Neural cell (in vitro differentiated cells): Measurements from ENCODE around the gene PARL. TPM values are rescaled to one million over a fixed set of nuclear protein-coding genes. Genes with fewer than 3 reads are reported as not detected.

Experiments used
- H2AFZ ChIP-seq: fragments of 200-600, 300-800 bp; sonication (generic), shearing (Covaris generic); 2 replicates; pipeline ENCODE4 v1.6.0; 2014; ENCODE audit warnings: low read depth, mild to moderate bottlenecking, antibody characterized with exemption, low read length, moderate library complexity
- H3F3A ChIP-seq: fragments of 200-600 bp; shearing (Covaris generic); 2 replicates; pipeline ENCODE4 v1.6.1; 2016; ENCODE audit warnings: mild to moderate bottlenecking, moderate library complexity, mixed read lengths, antibody characterized with exemption, low read length; ENCODE audit not compliant: insufficient read depth, poor library complexity, severe bottlenecking
- H3K27ac ChIP-seq: fragments of 200-600, 300-800 bp; sonication (generic), shearing (Covaris generic); 2 replicates; pipeline ENCODE4 v1.5.1; 2014; ENCODE audit warnings: mild to moderate bottlenecking, low read length, moderate library complexity
- H3K27me3 ChIP-seq: fragments of 300-800, 200-600 bp; sonication (generic), shearing (Covaris generic); 2 replicates; pipeline ENCODE4 v1.6.0; 2014; ENCODE audit warnings: mild to moderate bottlenecking, low read depth, low read length, moderate library complexity; ENCODE audit not compliant: insufficient read depth
- H3K36me3 ChIP-seq: fragments of 300-800, 200-600 bp; sonication (generic), shearing (Covaris generic); 2 replicates; pipeline ENCODE4 v1.5.1; 2014; ENCODE audit warnings: mild to moderate bottlenecking, antibody characterized with exemption, low read length, moderate library complexity; ENCODE audit not compliant: insufficient read depth
- H3K4me2 ChIP-seq: fragments of 300-800, 200-600 bp; sonication (generic), shearing (Covaris generic); 2 replicates; pipeline ENCODE4 v1.6.0; 2014; ENCODE audit warnings: mild to moderate bottlenecking, low read length
- H3K4me3 ChIP-seq: fragments of 300-800, 200-600 bp; sonication (generic), shearing (Covaris generic); 2 replicates; pipeline ENCODE4 v1.5.1; 2014; ENCODE audit warnings: mild to moderate bottlenecking, low read length, moderate library complexity
- H3K79me2 ChIP-seq: fragments of 200-600 bp; shearing (Covaris generic); replicated peaks from 2 replicates; pipeline ENCODE4 v1.6.0; 2014; ENCODE audit warnings: mild to moderate bottlenecking, low read length, moderate library complexity; ENCODE audit not compliant: insufficient read depth
- H3K9ac ChIP-seq: fragments of 300-800, 200-600 bp; sonication (generic), shearing (Covaris generic); 2 replicates; pipeline ENCODE4 v1.6.1; 2016; ENCODE audit warnings: mild to moderate bottlenecking, low read length, mixed read lengths
- H3K9me2 ChIP-seq: fragments of 200-600 bp; shearing (Covaris generic); 2 replicates; pipeline ENCODE4 v1.6.1; 2016; ENCODE audit warnings: mild to moderate bottlenecking, low read length, mixed read lengths; ENCODE audit not compliant: insufficient read depth
- H3K9me3 ChIP-seq: fragments of 200-600, 300-800 bp; sonication (generic), shearing (Covaris generic); 2 replicates; pipeline ENCODE4 v1.6.1; 2016; ENCODE audit warnings: mild to moderate bottlenecking, mixed run types, low read length, moderate library complexity, mixed read lengths
- H4K20me1 ChIP-seq: fragments of 200-600 bp; shearing (Covaris generic); 2 replicates; pipeline ENCODE4 v1.6.1; 2016; ENCODE audit warnings: mild to moderate bottlenecking, mixed run types; ENCODE audit not compliant: insufficient read depth
- CTCF ChIP-seq: fragments of 450-650 bp; IDR thresholded peaks from 2 replicates; pipeline ENCODE4 v1.5.1; 2014; ENCODE audit warnings: antibody characterized with exemption, mild to moderate bottlenecking, moderate library complexity; ENCODE audit not compliant: poor library complexity, severe bottlenecking
- EP300 ChIP-seq: fragments of 450-650 bp; conservative IDR thresholded peaks from 2 replicates; pipeline ENCODE4 v1.6.1; 2014; ENCODE audit warnings: antibody characterized with exemption, mild to moderate bottlenecking, moderate library complexity; ENCODE audit not compliant: poor library complexity, severe bottlenecking
- EZH2 ChIP-seq: fragments of 200-600, 300-800 bp; shearing (Covaris generic), sonication (generic); IDR thresholded peaks from 2 replicates; pipeline ENCODE4 v1.6.1; 2014; ENCODE audit warnings: antibody characterized with exemption, low read length, borderline replicate concordance, mild to moderate bottlenecking; ENCODE audit not compliant: insufficient read depth, poor library complexity, severe bottlenecking
- MXI1 ChIP-seq: fragments of 450-650 bp; conservative IDR thresholded peaks from 2 replicates; pipeline ENCODE4 v1.6.1; 2014; ENCODE audit warnings: antibody characterized with exemption, mild to moderate bottlenecking; ENCODE audit not compliant: poor library complexity, severe bottlenecking
- POLR2AphosphoS5 ChIP-seq: IDR thresholded peaks from 2 replicates; pipeline ENCODE4 v1.6.1; 2012
- RAD21 ChIP-seq: fragments of 450-650 bp; conservative IDR thresholded peaks from 2 replicates; pipeline ENCODE4 v1.6.1; 2014; ENCODE audit warnings: antibody characterized with exemption, mild to moderate bottlenecking, moderate library complexity
- REST ChIP-seq: IDR thresholded peaks from 2 replicates; pipeline ENCODE4 v1.6.1; 2012; ENCODE audit warnings: borderline replicate concordance
- SMC3 ChIP-seq: fragments of 450-650 bp; conservative IDR thresholded peaks from 2 replicates; pipeline ENCODE4 v1.6.1; 2014; ENCODE audit warnings: antibody characterized with exemption, mild to moderate bottlenecking, moderate library complexity; ENCODE audit not compliant: poor library complexity
- TAF1 ChIP-seq: IDR thresholded peaks from 2 replicates; pipeline ENCODE4 v1.6.1; 2012; ENCODE audit warnings: low read depth
- polyA plus RNA-seq: library from polyadenylated mRNA; depleted of rRNA; stranded (reverse); fragments of >200 nt; gene quantifications from 2 replicates; pipeline ENCODE4 v1.2.3, GENCODE V29; 2014

The PARL gene
- polyA plus RNA-seq, 1 donor from 2014 or later, result 59.2 TPM

DNA sequence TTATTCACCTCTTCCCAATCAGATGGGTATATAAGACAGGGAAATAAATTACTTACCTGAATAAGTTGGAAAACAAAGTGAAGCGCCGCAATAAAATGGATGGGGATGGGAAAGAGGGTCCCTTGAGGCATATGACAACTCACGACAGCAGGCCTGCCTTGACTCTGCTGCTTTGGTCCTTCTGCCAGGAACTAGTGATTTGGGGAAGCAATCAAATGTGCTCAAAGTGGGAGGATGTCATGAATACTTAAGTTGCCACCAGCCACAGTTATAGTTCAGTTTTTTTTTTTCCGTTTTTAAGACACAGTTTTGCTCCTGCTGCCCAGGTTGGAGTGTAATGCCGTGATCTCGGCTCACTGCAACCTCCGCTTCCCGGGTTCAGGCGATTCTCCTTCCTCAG is 4.6 kb downstream of the PARL start:
- Histone ChIP-seq H4K20me1 (no peaks in the 10 kb centered on the region), H3F3A (no peaks in the 10 kb centered on the region), H3K27ac (no peak overlapping the region), H3K9me2 (no peaks in the 10 kb centered on the region), H3K36me3 (no peaks in the 10 kb centered on the region), H3K4me3 (no peak overlapping the region), H3K4me2 (no peak overlapping the region), H3K9ac (no peak overlapping the region), H3K79me2 (peaks cover 40% of the 10 kb centered on the region), H2AFZ (no peak overlapping the region), H3K27me3 (no peaks in the 10 kb centered on the region), H3K9me3 (no peaks in the 10 kb centered on the region)
- TF ChIP-seq MXI1 (no peak), SMC3 (no peak), POLR2AphosphoS5 (no peak), RAD21 (no peak), EP300 (no peak), EZH2 (no peak), CTCF (no peak), TAF1 (no peak)

DNA sequence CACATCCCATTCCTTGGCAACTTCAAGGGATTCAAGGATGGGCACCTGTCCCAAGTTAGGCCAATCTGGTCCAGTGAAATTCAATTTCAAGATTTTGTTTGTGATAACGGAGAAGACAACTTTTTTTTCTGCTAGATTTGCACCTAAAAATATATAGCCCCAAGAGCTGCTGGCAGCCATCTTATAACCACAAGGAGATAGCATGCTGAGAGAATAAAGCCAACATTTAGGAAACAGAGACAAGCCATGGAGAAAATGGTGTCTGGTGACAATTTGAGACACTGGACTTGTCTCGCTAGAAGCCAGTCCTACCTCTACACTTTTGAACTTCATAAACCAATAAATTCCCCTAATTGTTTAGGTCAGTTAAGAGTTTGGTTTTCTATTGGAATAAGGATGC is 5.4 kb downstream of the PARL start:
- TF ChIP-seq POLR2AphosphoS5 (no peak), EP300 (no peak), EZH2 (no peak), RAD21 (no peak), MXI1 (no peak), REST (no peak), TAF1 (no peak), SMC3 (no peak)
- Histone ChIP-seq H3K9me3 (no peaks in the 10 kb centered on the region), H3K79me2 (peaks cover 36% of the 10 kb centered on the region), H3K4me3 (no peak overlapping the region), H3K9ac (no peak overlapping the region), H3K27me3 (no peaks in the 10 kb centered on the region), H3K9me2 (no peaks in the 10 kb centered on the region), H3K4me2 (no peak overlapping the region), H3F3A (no peaks in the 10 kb centered on the region), H4K20me1 (no peaks in the 10 kb centered on the region), H2AFZ (no peak overlapping the region), H3K36me3 (no peaks in the 10 kb centered on the region), H3K27ac (no peak overlapping the region)
